LoVo (cell line): ENCODE results near the gene SLITRK4.
A peak's percentile ranks its signal among the peaks of the same experiment; 100 is the strongest.

Source experiments
- DNase-seq: peaks from one replicate; pipeline ENCODE4 v3.0.0-alpha.2; 2016; ENCODE audit warnings: low spot score

SLITRK4 gene, protein sequence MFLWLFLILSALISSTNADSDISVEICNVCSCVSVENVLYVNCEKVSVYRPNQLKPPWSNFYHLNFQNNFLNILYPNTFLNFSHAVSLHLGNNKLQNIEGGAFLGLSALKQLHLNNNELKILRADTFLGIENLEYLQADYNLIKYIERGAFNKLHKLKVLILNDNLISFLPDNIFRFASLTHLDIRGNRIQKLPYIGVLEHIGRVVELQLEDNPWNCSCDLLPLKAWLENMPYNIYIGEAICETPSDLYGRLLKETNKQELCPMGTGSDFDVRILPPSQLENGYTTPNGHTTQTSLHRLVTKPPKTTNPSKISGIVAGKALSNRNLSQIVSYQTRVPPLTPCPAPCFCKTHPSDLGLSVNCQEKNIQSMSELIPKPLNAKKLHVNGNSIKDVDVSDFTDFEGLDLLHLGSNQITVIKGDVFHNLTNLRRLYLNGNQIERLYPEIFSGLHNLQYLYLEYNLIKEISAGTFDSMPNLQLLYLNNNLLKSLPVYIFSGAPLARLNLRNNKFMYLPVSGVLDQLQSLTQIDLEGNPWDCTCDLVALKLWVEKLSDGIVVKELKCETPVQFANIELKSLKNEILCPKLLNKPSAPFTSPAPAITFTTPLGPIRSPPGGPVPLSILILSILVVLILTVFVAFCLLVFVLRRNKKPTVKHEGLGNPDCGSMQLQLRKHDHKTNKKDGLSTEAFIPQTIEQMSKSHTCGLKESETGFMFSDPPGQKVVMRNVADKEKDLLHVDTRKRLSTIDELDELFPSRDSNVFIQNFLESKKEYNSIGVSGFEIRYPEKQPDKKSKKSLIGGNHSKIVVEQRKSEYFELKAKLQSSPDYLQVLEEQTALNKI

DNA sequence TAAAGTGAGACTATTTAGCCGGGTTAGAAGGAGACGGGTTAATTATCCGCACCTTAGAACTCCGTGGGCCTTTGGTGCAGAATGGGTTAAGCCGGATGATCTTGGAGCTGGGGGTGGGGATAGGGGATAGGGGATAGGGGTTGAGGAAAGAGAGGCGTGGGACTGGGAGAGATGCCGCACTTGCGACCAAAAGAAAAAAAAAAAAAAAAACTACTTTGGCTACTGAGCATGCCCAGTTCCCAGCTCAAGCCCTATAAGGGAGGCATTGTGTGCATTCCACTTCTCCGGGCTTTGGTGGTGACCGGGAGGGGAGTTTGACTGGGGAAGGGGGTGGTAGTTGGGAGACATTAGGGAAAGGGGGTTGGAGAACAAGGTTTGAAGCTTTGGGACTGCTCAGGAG is at the start of gene SLITRK4:
Gene SLITRK4 (minus strand): TSS at position 187 of the 400 bp plus-strand sequence. CDS start 4,993 bp downstream, outside the sequence.
- DNase-seq, result no peak

DNA sequence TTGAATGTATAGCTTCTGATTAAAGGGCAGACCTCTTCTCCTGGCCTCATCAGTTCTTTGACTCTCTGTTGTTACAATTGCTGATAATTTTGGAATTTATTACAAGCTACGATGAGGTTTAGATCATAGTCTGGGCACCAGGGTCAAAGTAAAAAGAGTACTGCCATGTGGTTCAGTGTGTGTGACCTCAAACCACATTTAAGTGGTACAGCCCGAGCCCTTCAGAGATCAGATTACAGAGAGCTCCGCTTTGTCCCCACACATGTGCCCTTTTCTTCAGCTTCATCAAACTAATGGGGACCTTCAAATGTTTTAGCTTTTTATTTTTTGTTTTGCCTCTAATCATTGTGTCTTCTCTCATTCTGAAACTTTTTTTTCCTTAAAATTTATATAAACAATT is 47.6 kb upstream of the SLITRK4 start:
- no peak for DNase-seq

DNA sequence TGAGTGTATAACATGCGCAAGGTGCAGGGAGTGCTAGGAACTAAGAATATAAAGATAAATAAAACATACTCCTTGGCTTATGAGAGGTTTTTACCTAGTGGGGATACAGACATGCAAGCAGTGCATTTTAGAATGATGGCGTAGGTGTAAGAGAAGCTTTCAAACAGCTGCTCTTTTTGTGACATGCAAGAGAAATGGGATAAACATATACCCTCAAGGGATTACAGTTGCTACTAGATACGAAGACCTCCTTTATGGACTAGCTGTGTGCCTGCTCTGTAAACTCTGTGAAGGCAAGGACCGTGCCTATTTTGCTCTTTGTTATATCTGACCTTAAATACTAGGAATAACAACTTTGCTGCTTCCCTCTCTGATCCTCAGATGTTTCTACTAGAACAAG is 39.0 kb upstream of the SLITRK4 start:
- DNase-seq, result no peak

DNA sequence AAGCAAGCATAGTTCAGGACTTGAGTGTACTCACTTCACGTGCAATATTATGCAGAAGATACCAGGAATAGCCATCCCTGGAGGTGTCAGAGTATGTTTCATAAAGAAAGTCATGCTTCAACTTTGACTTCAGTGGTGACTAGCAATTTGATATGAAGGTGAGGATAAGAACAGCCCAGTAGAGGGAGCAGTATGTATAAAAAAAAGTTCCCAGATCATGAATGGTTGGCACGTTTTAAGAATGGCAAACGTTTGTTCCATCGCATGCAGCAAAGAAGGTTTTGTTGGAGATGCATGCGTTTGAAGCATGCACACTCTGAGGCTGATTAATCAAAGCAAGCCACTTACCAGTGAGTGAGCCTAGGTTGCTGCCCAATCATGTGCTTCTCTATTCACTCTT is 33.5 kb upstream of the SLITRK4 start:
- DNase-seq, result no peak

DNA sequence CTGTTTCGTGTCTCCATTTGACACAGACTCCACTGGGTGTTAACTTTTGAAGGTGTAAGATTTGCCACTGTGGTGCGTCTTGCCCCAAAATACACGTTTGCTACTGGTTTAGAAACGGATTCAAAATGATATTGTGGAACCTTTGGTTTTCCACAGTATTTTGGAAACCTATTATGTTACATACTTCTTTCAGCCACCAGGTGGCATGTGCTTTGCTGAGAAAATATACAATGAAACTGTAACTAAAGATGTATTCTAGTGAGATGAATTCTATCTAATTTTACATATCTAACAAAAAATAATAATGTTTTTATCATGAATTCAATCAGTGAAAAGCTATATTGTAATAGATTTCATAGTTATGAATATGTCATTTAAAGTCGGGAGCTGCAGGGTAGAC is 28.4 kb upstream of the SLITRK4 start:
- DNase-seq, result peak; percentile 7

DNA sequence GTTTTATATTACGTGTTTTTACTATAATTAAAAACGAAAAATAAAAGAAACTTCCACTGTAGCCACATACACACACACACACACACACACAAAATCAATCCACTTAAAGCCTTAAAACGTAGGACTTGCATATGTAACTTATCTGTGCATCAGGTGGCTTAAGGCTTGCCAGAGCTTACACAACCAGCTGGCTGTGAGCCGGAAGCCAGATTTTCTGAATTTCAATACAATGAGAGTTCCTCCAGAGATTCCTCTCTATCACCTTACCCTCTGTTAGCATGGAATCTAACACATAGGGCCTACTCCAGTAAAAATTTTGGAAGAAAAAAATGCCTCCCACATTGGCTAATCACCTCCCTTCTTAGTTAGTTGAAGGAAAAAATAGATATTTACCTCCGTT is 27.9 kb upstream of the SLITRK4 start:
- no peak for DNase-seq

DNA sequence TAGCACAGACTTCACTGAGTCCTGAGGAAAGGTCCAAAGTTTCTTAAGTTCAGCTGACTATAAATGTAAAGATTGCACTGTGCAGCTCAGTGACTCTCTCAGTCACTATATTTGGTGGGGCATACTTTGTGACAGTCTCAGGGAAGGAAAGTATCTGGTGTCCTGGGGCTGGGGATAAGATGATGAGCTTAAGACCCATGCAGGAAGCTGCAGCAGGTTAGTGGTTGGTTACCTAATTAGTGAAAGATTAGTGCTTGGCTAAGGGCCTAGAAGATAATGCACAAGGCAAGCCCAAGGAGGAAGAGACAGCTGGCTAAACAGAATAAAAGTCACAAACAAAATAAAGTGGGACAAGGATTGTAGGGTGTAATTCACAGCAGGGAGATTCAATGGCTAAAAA is 25.4 kb upstream of the SLITRK4 start:
- no peak for DNase-seq

DNA sequence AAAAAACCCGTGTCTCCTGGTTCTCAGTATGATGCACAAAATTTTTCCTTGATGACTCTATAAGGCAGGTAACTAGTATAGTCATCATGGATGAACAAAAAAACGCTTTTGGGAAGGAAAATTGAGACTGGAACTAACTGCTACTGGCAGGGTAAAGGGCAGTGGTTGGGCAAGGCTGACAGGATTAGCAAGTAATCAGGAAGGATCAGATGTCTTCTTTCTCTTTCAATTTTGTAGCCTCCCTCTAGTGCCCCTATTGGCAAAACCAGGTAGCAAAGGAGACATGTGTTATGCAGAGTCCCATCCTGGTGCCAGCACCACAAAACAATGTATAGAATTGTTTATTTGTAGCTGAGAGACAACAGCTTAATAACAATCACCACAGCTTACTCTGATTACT is 12.8 kb upstream of the SLITRK4 start:
- peak; percentile 0 for DNase-seq

DNA sequence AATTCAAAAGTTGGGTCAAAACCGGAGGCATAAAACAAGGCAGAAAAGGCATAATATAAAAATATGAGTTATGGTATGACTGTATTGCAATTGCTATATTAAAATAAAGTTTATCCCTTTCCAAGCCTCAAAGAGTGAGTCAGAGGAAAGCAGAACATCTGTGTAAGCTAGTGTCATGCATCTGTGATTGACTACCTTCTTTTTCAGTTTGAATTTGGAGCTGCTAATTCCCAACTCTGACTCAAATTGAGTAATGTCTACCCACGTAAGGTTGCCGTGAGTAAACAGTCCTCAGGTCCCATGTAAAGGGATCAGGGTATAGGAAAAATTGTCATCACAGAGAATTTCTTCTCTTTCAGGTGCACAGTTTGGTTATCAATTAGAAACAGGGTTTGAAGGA is 6.5 kb upstream of the SLITRK4 start:
- DNase-seq, result no peak

DNA sequence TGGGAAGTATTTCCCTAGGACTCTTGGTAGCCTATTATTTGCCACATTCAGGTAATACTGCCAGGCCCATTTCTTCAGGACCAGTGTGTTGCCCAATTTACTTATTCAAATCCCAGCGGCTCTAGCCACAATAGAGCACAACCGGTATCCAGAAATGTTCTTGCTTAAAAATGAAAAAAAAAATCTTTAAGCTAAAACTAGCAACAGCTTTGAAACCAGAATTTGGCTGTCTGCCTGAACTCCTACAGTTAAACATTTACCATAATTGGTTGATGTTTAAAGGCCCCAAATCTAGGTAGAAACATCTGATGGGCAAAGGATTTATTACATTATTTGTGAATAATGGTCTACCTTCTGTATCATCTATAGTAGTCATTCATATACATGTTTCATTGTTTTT is 930 bp upstream of the SLITRK4 start:
- no peak for DNase-seq

DNA sequence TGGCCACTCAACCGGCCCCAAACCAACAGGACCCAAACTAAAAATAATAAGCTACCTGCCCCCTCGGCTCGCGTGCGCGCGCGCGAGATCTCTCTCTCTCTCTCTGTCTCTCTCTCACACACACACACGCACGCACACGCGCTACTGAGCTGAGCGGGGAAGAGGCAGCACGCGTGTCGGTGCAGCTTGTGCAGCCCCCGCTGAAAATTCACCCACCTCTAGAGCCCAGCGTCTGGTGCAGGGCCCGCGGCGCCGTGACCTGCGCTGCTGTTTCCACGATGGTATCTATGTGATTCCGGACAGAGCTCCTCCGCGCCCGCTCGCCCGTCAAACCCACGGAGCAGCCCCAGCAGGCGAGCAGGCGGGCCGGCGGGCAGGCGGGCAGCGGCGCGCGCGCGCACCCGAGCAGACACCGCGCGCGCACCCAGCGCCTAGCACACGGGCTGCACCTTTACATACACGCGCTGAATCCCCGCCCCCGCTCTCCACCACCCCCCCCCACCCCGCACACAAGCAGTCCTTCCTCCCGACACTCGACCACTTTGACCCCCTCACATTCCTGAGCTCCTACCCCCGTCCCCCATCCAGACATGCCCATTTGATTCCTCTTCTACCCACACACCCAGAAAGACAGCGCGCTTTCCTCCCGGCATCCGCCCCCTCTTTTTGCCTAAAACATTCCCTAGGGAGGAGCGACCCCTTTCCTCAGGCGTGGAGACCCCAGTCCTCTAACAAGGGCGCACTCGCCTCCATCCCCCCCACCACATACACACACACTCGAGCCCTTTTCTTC is 1.0 kb downstream of the SLITRK4 start:
- no peak for DNase-seq

DNA sequence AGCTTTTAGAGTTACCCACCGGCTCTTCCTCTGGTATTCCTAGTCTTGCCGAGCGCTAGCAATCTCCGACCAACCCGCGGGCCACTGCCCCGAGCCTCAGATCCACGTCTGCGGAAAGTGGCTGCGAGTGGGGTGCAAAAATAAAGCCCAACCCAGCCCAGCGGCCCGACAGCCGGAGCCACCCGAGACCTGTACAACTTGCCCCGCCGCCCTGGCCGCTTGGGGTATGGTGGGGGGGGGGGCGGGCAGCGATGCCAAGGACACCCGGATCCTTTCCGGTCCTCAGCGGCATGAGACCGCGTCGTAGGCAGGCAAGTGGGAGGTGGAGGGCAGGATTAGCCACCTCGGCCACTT is 1.6 kb downstream of the SLITRK4 start:
- no peak for DNase-seq

DNA sequence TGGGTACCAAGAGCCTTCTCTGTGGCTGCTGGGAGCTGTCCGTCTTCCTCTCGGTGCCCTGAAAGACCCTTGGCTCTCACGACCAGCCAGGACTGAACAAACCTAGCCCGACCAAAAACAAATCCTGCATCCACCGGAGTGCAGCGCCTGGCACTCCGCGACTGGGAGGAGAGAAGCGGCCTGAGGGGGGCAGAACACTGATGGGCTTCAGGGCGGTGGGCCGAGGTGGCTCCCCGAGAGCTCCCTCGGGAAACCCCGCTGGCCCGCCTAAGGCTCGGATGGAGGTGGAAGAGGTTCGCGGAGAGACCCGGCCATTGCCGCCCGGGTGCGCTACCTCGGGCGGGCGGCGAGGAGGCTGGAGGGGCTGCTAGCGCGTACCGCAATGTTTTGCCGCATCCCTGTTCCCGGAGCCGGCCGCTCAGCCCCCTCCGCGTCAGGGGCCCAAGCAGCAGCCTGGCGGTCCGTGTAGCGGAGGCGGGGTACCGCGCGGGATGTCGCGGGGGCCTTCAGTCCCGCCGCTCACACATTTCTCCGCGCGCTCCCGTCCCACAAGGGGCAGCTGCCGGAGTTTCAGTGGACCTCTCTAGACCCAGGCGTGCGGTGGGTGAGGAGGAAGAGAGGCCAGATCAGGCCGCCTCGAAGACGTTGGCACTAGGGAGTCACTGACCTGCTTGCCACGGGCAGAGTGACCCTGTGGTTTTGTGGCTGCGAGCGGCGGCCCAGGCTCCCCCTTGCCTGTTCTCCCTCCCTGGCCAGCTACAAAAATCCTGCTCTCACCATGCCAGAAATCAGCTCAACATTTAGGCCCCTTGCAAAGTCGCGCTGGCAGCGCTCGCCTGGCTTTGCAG is 2.2 kb downstream of the SLITRK4 start:
- DNase-seq, result no peak

DNA sequence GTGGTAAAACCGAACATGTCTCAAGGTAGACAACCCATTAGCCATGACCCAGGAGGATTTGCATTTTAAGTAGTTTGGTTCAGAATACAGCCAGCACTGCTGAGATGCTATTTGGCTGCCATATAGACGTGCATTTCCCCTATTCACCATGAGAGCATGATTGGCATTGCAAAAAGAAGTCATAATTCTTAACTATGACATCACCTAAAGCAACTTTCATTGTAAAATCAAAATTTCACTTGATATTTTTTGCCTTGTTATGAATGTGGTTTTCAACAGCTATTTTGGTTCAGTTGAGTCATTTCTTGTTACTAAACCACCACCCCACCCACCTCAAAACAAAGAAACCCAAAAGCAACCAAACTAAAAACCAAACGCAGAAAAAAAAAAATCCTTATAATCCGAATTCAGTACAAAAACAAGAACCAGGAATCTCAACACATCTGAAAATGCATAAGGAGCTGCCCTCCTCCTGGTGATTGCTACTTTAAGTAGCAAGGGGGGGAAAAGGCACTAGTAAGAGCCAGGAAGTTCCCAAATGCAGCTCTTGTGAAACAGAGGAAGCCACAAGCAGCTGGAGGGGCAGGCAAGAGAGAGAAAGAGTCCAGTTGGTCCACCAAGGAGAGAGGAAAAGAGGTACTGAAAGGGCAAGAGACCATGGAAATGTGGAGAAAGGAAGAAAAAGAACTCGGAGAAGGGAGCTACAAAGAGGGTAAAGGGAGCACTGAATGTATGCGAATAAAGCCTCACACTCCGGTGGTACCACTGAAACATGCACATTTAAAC is 3.1 kb downstream of the SLITRK4 start:
- DNase-seq, result no peak

DNA sequence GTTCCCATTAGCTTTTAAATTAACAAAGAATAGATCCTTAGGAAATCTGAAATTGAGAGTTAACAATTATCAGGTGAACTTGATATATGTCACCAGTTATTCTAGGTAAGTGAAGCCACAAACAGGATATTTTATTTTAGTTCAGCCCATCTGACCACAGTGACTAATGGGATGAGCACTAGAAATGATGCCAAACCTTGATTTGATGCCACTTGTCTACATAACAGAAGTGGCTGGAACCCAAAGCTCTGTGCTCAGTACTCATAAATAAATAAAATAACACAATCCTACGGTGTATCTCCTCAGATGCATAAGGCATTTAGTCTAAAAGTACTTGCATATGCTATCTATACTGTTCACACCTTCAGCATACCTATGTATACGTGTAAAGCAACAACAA is 12.2 kb downstream of the SLITRK4 start:
- DNase-seq, result no peak

DNA sequence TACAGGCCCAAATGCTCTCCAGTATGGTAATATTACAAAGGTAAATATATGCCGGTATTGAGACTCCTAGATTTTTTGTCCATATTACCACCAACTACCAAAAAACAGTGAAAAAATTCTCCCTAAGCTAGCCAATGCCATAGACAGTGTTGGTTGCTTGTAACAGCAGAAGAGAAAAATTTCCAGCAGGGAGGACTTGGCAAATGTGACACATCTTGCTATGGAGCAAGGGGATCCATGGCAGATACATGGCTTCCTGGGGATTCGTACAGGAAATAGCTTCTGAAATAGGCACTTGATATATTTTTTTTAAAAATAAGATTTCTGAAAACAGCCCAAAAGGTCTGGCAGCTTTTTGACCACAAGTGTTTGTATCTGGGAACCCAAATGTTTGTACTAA is 14.6 kb downstream of the SLITRK4 start:
- no peak for DNase-seq

DNA sequence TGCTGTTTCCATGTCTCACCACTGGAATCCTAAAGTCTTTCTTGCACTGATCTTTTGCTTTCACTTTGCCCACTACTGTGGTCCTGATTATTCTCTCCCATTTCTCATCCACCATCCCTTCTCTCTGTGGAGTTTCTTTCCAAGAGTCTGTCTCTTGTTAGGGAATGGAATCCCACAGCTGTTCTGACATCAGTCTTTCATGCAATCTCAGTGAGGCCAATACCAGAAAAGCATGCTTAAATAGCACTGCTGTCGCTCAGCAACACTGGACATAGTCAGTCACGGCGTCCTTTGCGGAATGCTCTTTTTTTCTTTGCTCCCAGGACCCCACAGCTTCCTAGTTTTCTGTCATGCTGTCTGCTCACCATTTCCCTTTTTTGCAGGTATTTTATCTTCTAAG is 20.1 kb downstream of the SLITRK4 start:
- no peak for DNase-seq

DNA sequence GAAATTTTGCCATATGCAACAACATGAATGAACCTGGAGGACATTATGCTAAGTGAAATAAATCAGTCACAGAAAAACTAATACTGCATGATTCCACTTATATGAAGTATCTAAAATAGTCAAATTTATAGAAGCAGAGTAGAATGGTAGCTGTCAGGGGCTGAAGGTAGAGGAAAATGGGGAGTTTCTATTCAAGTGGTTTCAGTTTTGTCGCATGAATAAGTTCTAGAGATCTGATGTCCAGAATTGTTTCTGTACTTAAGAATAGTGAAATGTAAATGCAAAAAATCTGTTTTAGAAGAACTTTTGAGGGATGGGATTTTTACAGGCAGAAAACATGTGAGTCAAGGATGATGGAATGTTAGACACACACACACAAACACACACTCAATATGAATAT is 34.1 kb downstream of the SLITRK4 start:
- DNase-seq, result no peak

DNA sequence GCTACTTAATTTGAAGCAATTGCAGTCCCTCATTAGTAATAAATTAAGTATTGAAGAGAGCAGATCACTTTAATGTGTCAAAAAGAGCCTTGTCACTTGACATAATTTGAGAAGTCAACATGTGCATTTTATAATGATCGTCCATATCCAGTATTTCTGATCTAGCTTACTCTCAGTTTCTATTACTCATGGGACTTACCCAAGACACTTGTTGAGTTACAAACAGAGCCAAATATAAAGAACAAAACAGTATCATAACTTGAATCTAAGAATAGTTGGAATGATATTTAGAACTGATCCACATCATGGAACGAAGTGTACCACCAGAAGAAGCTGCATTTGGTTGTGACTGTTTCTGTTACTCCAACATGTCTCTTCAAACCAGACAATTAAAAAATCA is 54.7 kb downstream of the SLITRK4 start:
- DNase-seq, result no peak

DNA sequence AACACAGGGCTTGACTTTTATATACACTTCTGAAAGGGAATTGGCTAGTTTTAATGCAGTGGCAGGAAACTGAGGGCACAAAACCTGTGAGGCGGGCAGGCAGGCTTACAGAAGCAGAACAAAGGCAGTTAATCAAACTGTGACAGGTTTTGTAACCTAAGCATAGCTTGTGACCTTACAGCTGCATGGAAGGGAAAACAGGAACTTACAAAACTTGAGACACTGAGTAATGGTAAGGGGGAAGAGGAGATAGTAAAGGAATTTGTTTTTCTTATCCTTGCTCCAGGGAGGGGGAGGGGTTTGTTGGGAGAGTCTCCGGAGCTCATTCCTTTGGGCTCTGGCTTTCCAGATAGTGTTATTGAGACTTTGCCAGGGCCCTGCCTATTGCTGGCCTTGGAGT is 55.6 kb downstream of the SLITRK4 start:
- DNase-seq, result no peak
